Suprapubic skin (tissue), 4 donors: ENCODE data around the gene LYRM4. TPM values are rescaled to one million over a fixed set of nuclear protein-coding genes. Genes with fewer than 3 reads are reported as not detected.

Experiments used
- DNase-seq, 2 donors: peaks; one replicate each; pipeline ENCODE4 v3.0.0-alpha.2; 2019; ENCODE audit warnings: low spot score in 2 of 2
- H3K27ac ChIP-seq: fragments of 200-600 bp; sonication (generic); one replicate; pipeline ENCODE4 v1.5.1; 2019
- H3K27me3 ChIP-seq: fragments of 200-600 bp; sonication (generic); one replicate; pipeline ENCODE4 v1.5.1; 2019
- H3K36me3 ChIP-seq: fragments of 200-600 bp; sonication (generic); one replicate; pipeline ENCODE4 v1.5.1; 2019
- H3K4me1 ChIP-seq: fragments of 200-600 bp; sonication (generic); one replicate; pipeline ENCODE4 v1.5.1; 2019
- H3K4me3 ChIP-seq: fragments of 200-600 bp; sonication (generic); one replicate; pipeline ENCODE4 v1.5.1; 2019; ENCODE audit warnings: mild to moderate bottlenecking
- H3K9me3 ChIP-seq: fragments of 200-600 bp; sonication (generic); one replicate; pipeline ENCODE4 v1.5.1; 2019
- CTCF ChIP-seq, 2 donors: fragments of 200-600 bp in 1 of 2; fragments of 450-650 bp in 1 of 2; sonication (generic) in 1 of 2; IDR thresholded peaks; one replicate each; pipeline ENCODE4 v1.5.1; 2016 to 2019; ENCODE audit warnings: antibody characterized with exemption in 2 of 2, mild to moderate bottlenecking in 1 of 2, moderate library complexity in 1 of 2
- EP300 ChIP-seq: sonication (generic); formaldehyde crosslinking; IDR thresholded peaks from one replicate; pipeline ENCODE4 v1.6.1; 2017; ENCODE audit warnings: antibody characterized with exemption
- POLR2A ChIP-seq, 2 donors: fragments of 450-650 bp; IDR thresholded peaks; one replicate each; pipeline ENCODE4 v1.6.1; 2017; ENCODE audit warnings: antibody characterized with exemption in 2 of 2, mild to moderate bottlenecking in 2 of 2, moderate library complexity in 2 of 2
- POLR2AphosphoS5 ChIP-seq, 3 donors: sonication (generic); formaldehyde crosslinking; IDR thresholded peaks; one replicate each; pipeline ENCODE4 v1.6.1; 2017; ENCODE audit warnings: antibody characterized with exemption in 3 of 3
- WGBS: methylation state at CpG from one replicate; pipeline ENCODE4 v1.1.5; 2018; 5-methylcytosine and 5-hydroxymethylcytosine counted together
- total RNA-seq, 4 donors: library from RNA; depleted of rRNA; stranded (reverse); fragments of >200 nt; gene quantifications; one replicate each; pipeline ENCODE4 v1.1.0, GENCODE V29; 2016

Gene LYRM4
- total RNA-seq, 4 donors from 2014 or later, result 16.1 to 37.5 (median 19.6) TPM

GRCh38 chr6:5059036-5059896 lies 201.5 kb downstream of the LYRM4 start:
- H3K36me3 ChIP-seq, result no peaks in the 10 kb centered on the region
- no peaks in the 10 kb centered on the region for H3K9me3 ChIP-seq
- H3K27me3 ChIP-seq, result no peaks in the 10 kb centered on the region
- TF ChIP-seq CTCF (IDR thresholded peaks at IDR 0.05), result no peak
- no peak for TF ChIP-seq POLR2A (IDR thresholded peaks at IDR 0.05)
- no peak for TF ChIP-seq POLR2AphosphoS5 (IDR thresholded peaks at IDR 0.05)
- no peak for TF ChIP-seq EP300
- no peak for DNase-seq
- 91% methylated on average over 11 of the region's 11 CpGs for WGBS
- H3K4me3 ChIP-seq, result no peak overlapping the region
- H3K27ac ChIP-seq, result no peak overlapping the region
- no peaks in the 10 kb centered on the region for H3K4me1 ChIP-seq

Other genes starting within 250 kb of the LYRM4 start
- gene PPP1R3G, start 175.6 kb downstream of the LYRM4 start, total RNA-seq, result under 1 TPM; 0.38 to 0.80 (median 0.67) TPM
- gene FARS2, start 563 bp upstream of the LYRM4 start, total RNA-seq, result 10 to 100 TPM; 15.0 to 22.4 (median 20.1) TPM